Measurements from ENCODE around the gene SPEM2. TPM values are rescaled to one million over a fixed set of nuclear protein-coding genes. Genes with fewer than 3 reads are reported as not detected.

Gene SPEM2
- total RNA-seq, 1 donor from 2014 or later = 0.14 TPM

DNA sequence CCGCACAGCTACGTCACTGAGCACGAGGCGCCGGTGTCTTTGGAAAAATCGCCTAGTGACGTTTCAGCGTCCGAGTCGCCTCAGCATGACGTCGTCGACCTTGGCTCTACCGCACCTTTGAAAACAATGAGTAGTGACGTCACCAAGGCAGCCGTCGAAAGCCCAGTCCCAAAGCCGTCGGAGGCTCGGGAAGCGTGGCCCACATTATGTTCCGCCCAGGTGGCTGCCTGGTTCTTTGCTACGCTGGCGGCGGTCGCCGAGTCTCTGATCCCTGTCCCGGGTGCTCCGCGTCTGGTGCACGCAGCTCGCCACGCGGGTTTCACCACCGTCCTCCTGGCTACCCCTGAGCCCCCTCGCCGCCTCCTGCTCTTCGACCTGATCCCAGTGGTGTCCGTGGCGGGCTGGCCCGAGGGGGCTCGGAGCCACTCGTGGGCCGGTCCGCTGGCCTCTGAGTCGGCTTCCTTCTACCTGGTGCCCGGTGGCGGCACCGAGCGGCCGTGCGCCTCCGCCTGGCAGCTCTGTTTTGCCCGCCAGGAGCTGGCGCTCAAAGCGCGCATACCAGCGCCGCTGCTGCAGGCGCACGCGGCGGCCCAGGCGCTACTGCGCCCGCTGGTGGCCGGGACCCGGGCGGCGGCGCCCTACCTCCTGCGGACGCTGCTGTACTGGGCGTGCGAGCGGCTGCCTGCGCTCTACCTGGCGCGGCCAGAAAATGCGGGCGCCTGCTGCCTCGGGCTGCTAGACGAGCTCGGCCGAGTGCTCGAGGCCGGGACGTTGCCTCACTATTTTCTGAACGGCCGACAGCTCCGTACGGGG lies 11.3 kb downstream of the SPEM2 start:
- Mint-ChIP-seq H3K4me3 (ENCODE audit: unreplicated experiment) (peak overlapping the region; percentile 92), H3K27ac (ENCODE audit: unreplicated experiment) (peak overlapping the region; percentile 58), H3K9me3 (ENCODE audit: unreplicated experiment) (no peaks in the 10 kb centered on the region), H3K36me3 (ENCODE audit: low read depth, unreplicated experiment) (peaks cover 3% of the 10 kb centered on the region), H3K4me1 (ENCODE audit: low read depth, unreplicated experiment) (peaks cover 13% of the 10 kb centered on the region), H3K27me3 (ENCODE audit: low read depth, unreplicated experiment) (no peaks in the 10 kb centered on the region)
- FAIRE-seq = no peak
- Histone ChIP-seq H3K27me3 (ENCODE audit: insufficient read depth, low read length) (peaks cover 27% of the 10 kb centered on the region), H3K79me2 (ENCODE audit: insufficient read depth, low read length) (no peaks in the 10 kb centered on the region), H3K4me2 (ENCODE audit: low read length) (peak overlapping the region; percentile 84), H3K9ac (ENCODE audit: low read length) (no peak overlapping the region), H3K36me3 (ENCODE audit: insufficient read depth, low read length) (no peaks in the 10 kb centered on the region), H4K20me1 (ENCODE audit: insufficient read depth, low read length) (peaks cover 13% of the 10 kb centered on the region), H3K9me3 (ENCODE audit: insufficient read depth, low read depth, low read length) (no peaks in the 10 kb centered on the region), H2AFZ (ENCODE audit: low read depth, low read length) (peak overlapping the region; percentile 75), H3K27ac (ENCODE audit: low read depth, low read length) (no peak overlapping the region), H3K4me3 (ENCODE audit: insufficient read depth, low read depth, low read length) (no peak overlapping the region), H3K4me1 (ENCODE audit: insufficient read depth, low read length) (peaks cover 27% of the 10 kb centered on the region)
- no peak for TF ChIP-seq EZH2 (IDR thresholded peaks at IDR 0.05; ENCODE audit: insufficient read depth, low read length)
- TF ChIP-seq, protein P1, sequence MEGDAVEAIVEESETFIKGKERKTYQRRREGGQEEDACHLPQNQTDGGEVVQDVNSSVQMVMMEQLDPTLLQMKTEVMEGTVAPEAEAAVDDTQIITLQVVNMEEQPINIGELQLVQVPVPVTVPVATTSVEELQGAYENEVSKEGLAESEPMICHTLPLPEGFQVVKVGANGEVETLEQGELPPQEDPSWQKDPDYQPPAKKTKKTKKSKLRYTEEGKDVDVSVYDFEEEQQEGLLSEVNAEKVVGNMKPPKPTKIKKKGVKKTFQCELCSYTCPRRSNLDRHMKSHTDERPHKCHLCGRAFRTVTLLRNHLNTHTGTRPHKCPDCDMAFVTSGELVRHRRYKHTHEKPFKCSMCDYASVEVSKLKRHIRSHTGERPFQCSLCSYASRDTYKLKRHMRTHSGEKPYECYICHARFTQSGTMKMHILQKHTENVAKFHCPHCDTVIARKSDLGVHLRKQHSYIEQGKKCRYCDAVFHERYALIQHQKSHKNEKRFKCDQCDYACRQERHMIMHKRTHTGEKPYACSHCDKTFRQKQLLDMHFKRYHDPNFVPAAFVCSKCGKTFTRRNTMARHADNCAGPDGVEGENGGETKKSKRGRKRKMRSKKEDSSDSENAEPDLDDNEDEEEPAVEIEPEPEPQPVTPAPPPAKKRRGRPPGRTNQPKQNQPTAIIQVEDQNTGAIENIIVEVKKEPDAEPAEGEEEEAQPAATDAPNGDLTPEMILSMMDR (IDR thresholded peaks at IDR 0.05; ENCODE audit: insufficient read depth, low read depth, low read length) = peak; percentile 39
- peak; percentile 55 for DNase-seq (ENCODE audit: low read depth)

DNA sequence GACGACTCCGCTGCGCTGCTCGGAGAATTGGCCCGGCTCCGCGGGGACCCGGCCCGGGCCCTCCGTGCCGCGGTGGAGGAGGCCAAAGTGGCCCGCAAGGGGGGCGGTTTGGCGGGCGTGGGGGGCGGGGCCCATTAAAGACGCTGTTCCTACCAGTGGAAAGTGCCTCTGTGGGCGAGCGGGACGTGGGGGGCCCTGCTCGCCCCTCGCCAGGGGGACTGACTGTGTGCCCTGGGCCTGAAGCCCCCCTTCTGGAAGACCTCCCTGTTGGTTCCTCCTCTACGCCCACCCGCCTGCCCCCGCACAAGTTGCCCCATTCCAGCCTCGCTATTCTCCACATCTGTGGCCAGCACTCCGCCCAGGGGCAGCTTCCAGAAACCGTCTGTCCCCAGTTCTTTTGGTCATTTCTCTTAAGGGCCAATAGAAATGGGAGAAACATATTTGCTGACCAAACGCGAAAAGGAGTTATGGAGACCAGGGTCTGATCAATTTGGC lies 12.0 kb downstream of the SPEM2 start:
- peak overlapping the region; percentile 84 for H3K4me2 ChIP-seq (ENCODE audit: low read length)
- H3K27me3 ChIP-seq (ENCODE audit: insufficient read depth, low read length) = peaks cover 27% of the 10 kb centered on the region
- H3K79me2 ChIP-seq (ENCODE audit: insufficient read depth, low read length) = no peaks in the 10 kb centered on the region
- no peaks in the 10 kb centered on the region for H3K36me3 ChIP-seq (ENCODE audit: insufficient read depth, low read length)
- H3K4me1 Mint-ChIP-seq (ENCODE audit: low read depth, unreplicated experiment) = peaks cover 13% of the 10 kb centered on the region
- no peaks in the 10 kb centered on the region for H3K27me3 Mint-ChIP-seq (ENCODE audit: low read depth, unreplicated experiment)
- no peak overlapping the region for H3K9ac ChIP-seq (ENCODE audit: low read length)
- no peaks in the 10 kb centered on the region for H3K9me3 Mint-ChIP-seq (ENCODE audit: unreplicated experiment)
- no peak for DNase-seq (ENCODE audit: low read depth)
- H3K4me1 ChIP-seq (ENCODE audit: insufficient read depth, low read length) = peaks cover 27% of the 10 kb centered on the region
- H3K4me3 Mint-ChIP-seq (ENCODE audit: unreplicated experiment) = peak overlapping the region; percentile 94
- H3K36me3 Mint-ChIP-seq (ENCODE audit: low read depth, unreplicated experiment) = peaks cover 6% of the 10 kb centered on the region
- H3K4me3 ChIP-seq (ENCODE audit: insufficient read depth, low read depth, low read length) = no peak overlapping the region
- peak overlapping the region; percentile 88 for H3K27ac Mint-ChIP-seq (ENCODE audit: unreplicated experiment)
- H3K9me3 ChIP-seq (ENCODE audit: insufficient read depth, low read depth, low read length) = no peaks in the 10 kb centered on the region
- FAIRE-seq = no peak
- peaks cover 13% of the 10 kb centered on the region for H4K20me1 ChIP-seq (ENCODE audit: insufficient read depth, low read length)
- TF ChIP-seq, protein P1 (IDR thresholded peaks at IDR 0.05; ENCODE audit: insufficient read depth, low read depth, low read length) = no peak
- TF ChIP-seq EZH2 (IDR thresholded peaks at IDR 0.05; ENCODE audit: insufficient read depth, low read length) = no peak
- H3K27ac ChIP-seq (ENCODE audit: low read depth, low read length) = no peak overlapping the region
- H2AFZ ChIP-seq (ENCODE audit: low read depth, low read length) = peak overlapping the region; percentile 68

Measured in astrocyte (in vitro differentiated cells and primary cell).